ENCODE data around the gene YIPF6. TPM values are rescaled to one million over a fixed set of nuclear protein-coding genes. Genes with fewer than 3 reads are reported as not detected.
"Not testable (repeated sequence)": the region's sequence is repeated elsewhere in the genome, so short reads cannot be mapped to it uniquely, and the experiment has no call there.

YIPF6 gene
- total RNA-seq, 1 experiment from 2014 or later = 8.9 TPM

- not testable (repeated sequence) for H3K36me3 ChIP-seq (ENCODE audit: insufficient read depth, low read length); H3K27ac ChIP-seq (ENCODE audit: low read length); H2AFZ ChIP-seq (ENCODE audit: low read length); H3K4me1 ChIP-seq (ENCODE audit: low read length); H3K79me2 ChIP-seq (ENCODE audit: low read length); H3K9ac ChIP-seq (ENCODE audit: low read length); H3K4me2 ChIP-seq (ENCODE audit: low read depth, low read length, poor library complexity, severe bottlenecking); H3K27me3 ChIP-seq (ENCODE audit: low read length); DNase-seq; H3K4me3 ChIP-seq (ENCODE audit: low read length); H3K9me3 ChIP-seq (ENCODE audit: low read length); H4K20me1 ChIP-seq (ENCODE audit: insufficient read depth, low read depth, low read length); H3K9me2 ChIP-seq (replicated peaks; ENCODE audit: insufficient read depth, low read length)
Measured at GRCh38 chrX:68559905-68560304, 61.1 kb downstream of the YIPF6 start.

DNA sequence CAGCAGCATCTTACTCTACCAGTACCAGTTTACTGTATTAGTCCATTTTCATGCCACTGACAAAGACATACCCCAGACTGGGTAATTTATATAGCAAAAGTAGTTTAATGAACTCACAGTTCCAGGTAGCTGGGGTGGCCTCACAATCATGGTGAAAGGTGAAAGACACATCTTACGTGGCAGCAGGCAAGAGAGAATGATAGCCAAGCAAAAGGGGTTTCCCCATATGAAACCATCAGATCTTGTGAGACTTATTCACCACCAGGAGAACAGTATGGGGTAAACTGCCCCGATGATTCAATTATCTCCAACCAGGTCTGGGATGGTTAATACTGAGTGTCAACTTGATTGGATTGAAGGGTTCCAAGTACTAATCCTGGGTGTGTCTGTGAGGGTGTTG, 69.3 kb downstream of the YIPF6 start:
- Histone ChIP-seq H3K4me1 (ENCODE audit: low read length) (peaks cover 4% of the 10 kb centered on the region), H3K9me3 (ENCODE audit: low read length) (no peaks in the 10 kb centered on the region), H3K9me2 (replicated peaks; ENCODE audit: insufficient read depth, low read length) (no peaks in the 10 kb centered on the region), H3K9ac (ENCODE audit: low read length) (no peak overlapping the region), H3K27me3 (ENCODE audit: low read length) (no peaks in the 10 kb centered on the region; the same call in 1 of the 2 replicates), H2AFZ (ENCODE audit: low read length) (no peak overlapping the region), H3K27ac (ENCODE audit: low read length) (no peak overlapping the region), H3K4me2 (ENCODE audit: low read depth, low read length, poor library complexity, severe bottlenecking) (no peak overlapping the region), H4K20me1 (ENCODE audit: insufficient read depth, low read depth, low read length) (no peaks in the 10 kb centered on the region), H3K79me2 (ENCODE audit: low read length) (no peaks in the 10 kb centered on the region), H3K36me3 (ENCODE audit: insufficient read depth, low read length) (no peaks in the 10 kb centered on the region), H3K4me3 (ENCODE audit: low read length) (no peak overlapping the region)
- DNase-seq = no peak

- Histone ChIP-seq H3K4me3 (ENCODE audit: low read length) (no peak overlapping the region), H3K9me3 (ENCODE audit: low read length) (no peaks in the 10 kb centered on the region), H3K27me3 (ENCODE audit: low read length) (no peaks in the 10 kb centered on the region; the same call in 1 of the 2 replicates), H3K9me2 (replicated peaks; ENCODE audit: insufficient read depth, low read length) (no peaks in the 10 kb centered on the region), H3K4me1 (ENCODE audit: low read length) (peaks cover 4% of the 10 kb centered on the region), H2AFZ (ENCODE audit: low read length) (no peak overlapping the region), H3K36me3 (ENCODE audit: insufficient read depth, low read length) (no peaks in the 10 kb centered on the region), H3K79me2 (ENCODE audit: low read length) (no peaks in the 10 kb centered on the region), H3K4me2 (ENCODE audit: low read depth, low read length, poor library complexity, severe bottlenecking) (no peak overlapping the region), H4K20me1 (ENCODE audit: insufficient read depth, low read depth, low read length) (no peaks in the 10 kb centered on the region), H3K9ac (ENCODE audit: low read length) (no peak overlapping the region), H3K27ac (ENCODE audit: low read length) (no peak overlapping the region)
- no peak for DNase-seq
Measured at GRCh38 chrX:68570598-68570997, 71.7 kb downstream of the YIPF6 start.

- Histone ChIP-seq H3K9me2 (replicated peaks; ENCODE audit: insufficient read depth, low read length) (no peaks in the 10 kb centered on the region), H3K79me2 (ENCODE audit: low read length) (no peaks in the 10 kb centered on the region), H4K20me1 (ENCODE audit: insufficient read depth, low read depth, low read length) (no peaks in the 10 kb centered on the region), H3K4me2 (ENCODE audit: low read depth, low read length, poor library complexity, severe bottlenecking) (no peak overlapping the region), H2AFZ (ENCODE audit: low read length) (no peak overlapping the region), H3K4me1 (ENCODE audit: low read length) (peaks cover 4% of the 10 kb centered on the region), H3K27me3 (ENCODE audit: low read length) (no peaks in the 10 kb centered on the region; the same call in 1 of the 2 replicates), H3K9me3 (ENCODE audit: low read length) (no peaks in the 10 kb centered on the region), H3K36me3 (ENCODE audit: insufficient read depth, low read length) (no peaks in the 10 kb centered on the region), H3K27ac (ENCODE audit: low read length) (no peak overlapping the region), H3K9ac (ENCODE audit: low read length) (no peak overlapping the region), H3K4me3 (ENCODE audit: low read length) (no peak overlapping the region)
- DNase-seq = no peak
Measured at GRCh38 chrX:68571292-68571609, 72.4 kb downstream of the YIPF6 start.

DNA sequence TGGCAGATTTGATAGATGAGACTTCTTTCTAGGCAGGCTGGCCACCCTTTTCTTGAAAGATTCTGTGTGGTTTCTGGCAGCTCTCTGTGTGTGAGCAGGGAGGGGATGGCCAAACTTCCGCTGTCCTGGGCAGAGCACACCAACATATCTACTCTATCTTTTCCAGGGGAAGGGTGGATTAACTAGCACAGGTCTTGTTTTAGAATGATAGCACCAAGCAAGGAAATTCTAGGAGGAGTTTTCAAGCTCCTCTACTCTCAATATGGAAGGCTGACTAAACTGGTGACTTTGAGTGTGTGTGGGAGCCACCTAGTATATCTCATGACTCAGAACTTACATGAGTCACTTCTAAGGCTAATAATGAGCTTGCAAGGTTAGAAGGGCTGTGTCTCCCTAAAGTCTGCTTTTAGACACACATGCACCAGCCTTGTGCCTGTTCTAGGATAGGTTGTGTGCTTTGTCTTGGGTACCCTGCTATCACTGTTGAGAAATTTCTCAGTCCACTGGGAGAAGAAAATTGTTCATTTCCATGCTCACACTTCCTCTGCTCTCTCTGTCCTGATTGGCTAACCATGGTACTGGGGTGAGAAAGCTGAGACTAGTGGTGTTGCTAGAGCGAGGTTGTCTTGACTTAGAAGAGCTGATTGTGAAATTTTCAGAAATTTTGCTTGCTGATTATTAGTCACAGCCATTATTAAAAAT, 72.9 kb downstream of the YIPF6 start:
- no peak overlapping the region for H3K27ac ChIP-seq (ENCODE audit: low read length)

DNA sequence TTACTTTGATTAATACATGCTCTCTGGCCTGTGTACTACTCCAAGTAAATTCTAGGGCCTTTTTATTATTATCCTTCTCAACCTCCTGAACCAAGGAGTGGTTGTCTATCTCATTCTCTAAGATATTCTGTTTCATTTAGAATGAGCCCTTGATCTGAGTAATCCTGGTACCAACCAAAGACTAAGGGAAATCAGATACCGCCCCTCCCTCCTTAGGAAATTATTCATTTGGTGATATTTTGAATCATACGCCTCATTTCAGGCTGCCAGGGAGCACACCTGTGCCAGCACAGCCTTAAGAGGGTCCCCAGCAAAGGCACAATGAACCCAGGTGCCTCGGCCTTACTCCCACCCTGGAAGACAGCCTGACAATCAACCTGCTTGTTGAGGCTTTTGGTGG, 75.4 kb downstream of the YIPF6 start:
- Histone ChIP-seq H3K36me3 (ENCODE audit: insufficient read depth, low read length) (no peaks in the 10 kb centered on the region), H3K4me1 (ENCODE audit: low read length) (peaks cover 4% of the 10 kb centered on the region), H2AFZ (ENCODE audit: low read length) (no peak overlapping the region), H3K4me2 (ENCODE audit: low read depth, low read length, poor library complexity, severe bottlenecking) (no peak overlapping the region), H3K4me3 (ENCODE audit: low read length) (no peak overlapping the region), H3K9ac (ENCODE audit: low read length) (no peak overlapping the region), H3K27me3 (ENCODE audit: low read length) (no peaks in the 10 kb centered on the region; the same call in 1 of the 2 replicates), H3K79me2 (ENCODE audit: low read length) (no peaks in the 10 kb centered on the region), H3K27ac (ENCODE audit: low read length) (no peak overlapping the region), H3K9me2 (replicated peaks; ENCODE audit: insufficient read depth, low read length) (no peaks in the 10 kb centered on the region), H3K9me3 (ENCODE audit: low read length) (no peaks in the 10 kb centered on the region), H4K20me1 (ENCODE audit: insufficient read depth, low read depth, low read length) (no peaks in the 10 kb centered on the region)
- no peak for DNase-seq

More for the DNA sequence above, 72.9 kb downstream of the YIPF6 start:
- no peak overlapping the region for H3K4me2 ChIP-seq (ENCODE audit: low read depth, low read length, poor library complexity, severe bottlenecking)
- H3K9me2 ChIP-seq (replicated peaks; ENCODE audit: insufficient read depth, low read length) = no peaks in the 10 kb centered on the region
- H3K4me1 ChIP-seq (ENCODE audit: low read length) = peaks cover 4% of the 10 kb centered on the region
- H3K79me2 ChIP-seq (ENCODE audit: low read length) = no peaks in the 10 kb centered on the region
- DNase-seq = peak; percentile 64
- H3K9ac ChIP-seq (ENCODE audit: low read length) = no peak overlapping the region
- H3K9me3 ChIP-seq (ENCODE audit: low read length) = no peaks in the 10 kb centered on the region
- H2AFZ ChIP-seq (ENCODE audit: low read length) = no peak overlapping the region
- no peaks in the 10 kb centered on the region for H4K20me1 ChIP-seq (ENCODE audit: insufficient read depth, low read depth, low read length)
- H3K36me3 ChIP-seq (ENCODE audit: insufficient read depth, low read length) = no peaks in the 10 kb centered on the region
- no peak overlapping the region for H3K4me3 ChIP-seq (ENCODE audit: low read length)
- no peaks in the 10 kb centered on the region; the same call in 1 of the 2 replicates for H3K27me3 ChIP-seq (ENCODE audit: low read length)

GRCh38 chrX:68579810-68580209, 81.0 kb downstream of the YIPF6 start:
- Histone ChIP-seq H3K36me3 (ENCODE audit: insufficient read depth, low read length) (no peaks in the 10 kb centered on the region), H3K79me2 (ENCODE audit: low read length) (no peaks in the 10 kb centered on the region), H3K9me3 (ENCODE audit: low read length) (no peaks in the 10 kb centered on the region), H3K4me1 (ENCODE audit: low read length) (no peaks in the 10 kb centered on the region), H3K27ac (ENCODE audit: low read length) (no peak overlapping the region), H3K9me2 (replicated peaks; ENCODE audit: insufficient read depth, low read length) (no peaks in the 10 kb centered on the region), H3K9ac (ENCODE audit: low read length) (no peak overlapping the region), H3K4me3 (ENCODE audit: low read length) (no peak overlapping the region), H4K20me1 (ENCODE audit: insufficient read depth, low read depth, low read length) (no peaks in the 10 kb centered on the region), H3K27me3 (ENCODE audit: low read length) (no peaks in the 10 kb centered on the region), H3K4me2 (ENCODE audit: low read depth, low read length, poor library complexity, severe bottlenecking) (no peak overlapping the region), H2AFZ (ENCODE audit: low read length) (no peak overlapping the region)
- DNase-seq = no peak

DNA sequence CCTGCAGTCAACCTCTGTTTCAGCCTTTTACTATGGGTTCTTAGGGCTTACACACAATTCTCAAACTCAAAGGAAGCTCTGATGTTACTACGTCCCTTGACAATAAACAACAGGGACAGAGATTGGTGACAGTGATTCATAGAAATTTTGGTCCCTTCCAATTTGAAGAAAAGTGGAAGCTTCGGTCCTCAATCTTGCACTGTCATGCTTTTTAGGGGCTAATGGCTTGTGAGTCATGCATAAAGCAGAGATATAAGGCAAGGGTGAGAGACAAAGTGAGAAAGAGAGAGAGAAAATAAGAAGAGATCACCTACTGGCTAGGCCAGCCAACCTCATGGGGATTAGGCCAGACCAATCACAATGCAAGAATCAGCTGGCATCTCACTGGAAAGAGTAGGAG, 85.4 kb downstream of the YIPF6 start:
- H3K4me3 ChIP-seq (ENCODE audit: low read length) = no peak overlapping the region
- no peak overlapping the region for H2AFZ ChIP-seq (ENCODE audit: low read length)
- H3K9ac ChIP-seq (ENCODE audit: low read length) = no peak overlapping the region
- no peaks in the 10 kb centered on the region for H3K79me2 ChIP-seq (ENCODE audit: low read length)
- no peaks in the 10 kb centered on the region for H3K9me3 ChIP-seq (ENCODE audit: low read length)
- no peaks in the 10 kb centered on the region for H3K9me2 ChIP-seq (replicated peaks; ENCODE audit: insufficient read depth, low read length)
- no peaks in the 10 kb centered on the region for H3K36me3 ChIP-seq (ENCODE audit: insufficient read depth, low read length)
- no peaks in the 10 kb centered on the region for H3K27me3 ChIP-seq (ENCODE audit: low read length)
- DNase-seq = no peak
- no peaks in the 10 kb centered on the region for H3K4me1 ChIP-seq (ENCODE audit: low read length)
- H3K4me2 ChIP-seq (ENCODE audit: low read depth, low read length, poor library complexity, severe bottlenecking) = no peak overlapping the region
- no peaks in the 10 kb centered on the region for H4K20me1 ChIP-seq (ENCODE audit: insufficient read depth, low read depth, low read length)
- H3K27ac ChIP-seq (ENCODE audit: low read length) = no peak overlapping the region

All from Karpas-422 (cell line).